ENCODE data around the gene SDK1. TPM values are rescaled to one million over a fixed set of nuclear protein-coding genes. Genes with fewer than 3 reads are reported as not detected.

SDK1 gene
- total RNA-seq, 1 donor from 2014 or later: 10.4 TPM

DNA sequence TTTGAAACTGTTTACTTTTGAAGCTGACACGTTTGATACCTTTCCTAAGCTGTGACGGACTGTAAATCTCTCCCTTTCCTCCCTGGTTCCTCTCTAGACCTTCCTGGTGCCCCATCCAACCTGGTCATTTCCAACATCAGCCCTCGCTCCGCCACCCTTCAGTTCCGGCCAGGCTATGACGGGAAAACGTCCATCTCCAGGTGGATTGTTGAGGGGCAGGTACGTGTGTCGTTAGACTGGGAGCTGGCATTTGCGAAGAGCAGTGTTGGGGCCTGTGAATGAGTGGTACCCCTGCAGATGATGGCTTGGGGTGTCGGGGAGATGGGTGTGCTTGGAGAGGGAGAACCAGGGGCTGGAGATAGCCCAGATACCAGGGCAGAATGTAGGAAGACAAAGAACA, 778.3 kb downstream of the SDK1 start:
- no peak for DNase-seq
- Histone ChIP-seq H3K27ac (no peak overlapping the region), H3K4me3 (no peak overlapping the region), H3K9me3 (no peaks in the 10 kb centered on the region), H3K4me1 (no peaks in the 10 kb centered on the region), H3K27me3 (no peaks in the 10 kb centered on the region), H3K36me3 (no peaks in the 10 kb centered on the region)
- TF ChIP-seq, protein P1, sequence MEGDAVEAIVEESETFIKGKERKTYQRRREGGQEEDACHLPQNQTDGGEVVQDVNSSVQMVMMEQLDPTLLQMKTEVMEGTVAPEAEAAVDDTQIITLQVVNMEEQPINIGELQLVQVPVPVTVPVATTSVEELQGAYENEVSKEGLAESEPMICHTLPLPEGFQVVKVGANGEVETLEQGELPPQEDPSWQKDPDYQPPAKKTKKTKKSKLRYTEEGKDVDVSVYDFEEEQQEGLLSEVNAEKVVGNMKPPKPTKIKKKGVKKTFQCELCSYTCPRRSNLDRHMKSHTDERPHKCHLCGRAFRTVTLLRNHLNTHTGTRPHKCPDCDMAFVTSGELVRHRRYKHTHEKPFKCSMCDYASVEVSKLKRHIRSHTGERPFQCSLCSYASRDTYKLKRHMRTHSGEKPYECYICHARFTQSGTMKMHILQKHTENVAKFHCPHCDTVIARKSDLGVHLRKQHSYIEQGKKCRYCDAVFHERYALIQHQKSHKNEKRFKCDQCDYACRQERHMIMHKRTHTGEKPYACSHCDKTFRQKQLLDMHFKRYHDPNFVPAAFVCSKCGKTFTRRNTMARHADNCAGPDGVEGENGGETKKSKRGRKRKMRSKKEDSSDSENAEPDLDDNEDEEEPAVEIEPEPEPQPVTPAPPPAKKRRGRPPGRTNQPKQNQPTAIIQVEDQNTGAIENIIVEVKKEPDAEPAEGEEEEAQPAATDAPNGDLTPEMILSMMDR (IDR thresholded peaks at IDR 0.05): no peak
- intact Hi-C loops (cut with DNase I): no loop called here
- no peak for ATAC-seq

DNA sequence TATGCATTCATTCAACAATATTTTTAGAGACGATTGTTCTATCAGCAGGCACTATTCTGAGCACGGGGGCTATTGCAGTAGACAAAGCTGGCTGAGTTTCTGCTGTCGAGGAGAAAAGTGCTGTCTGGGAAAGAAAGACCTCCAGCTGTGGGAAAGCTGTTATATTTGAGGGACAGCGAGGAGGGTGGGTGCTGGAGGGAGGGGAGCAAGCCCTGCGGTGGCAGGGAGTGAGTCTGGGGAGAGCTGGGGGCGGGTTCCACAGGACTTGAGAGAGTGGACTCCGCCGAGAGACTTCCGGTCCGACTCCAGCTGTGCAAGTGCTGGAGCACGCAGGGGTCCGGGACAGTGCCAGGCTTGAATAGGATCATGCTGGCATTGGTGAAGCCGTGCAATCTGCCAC, 778.9 kb downstream of the SDK1 start:
- no peak overlapping the region for H3K4me3 ChIP-seq
- no peaks in the 10 kb centered on the region for H3K27me3 ChIP-seq
- no peaks in the 10 kb centered on the region for H3K4me1 ChIP-seq
- no peak overlapping the region for H3K27ac ChIP-seq
- no peak for DNase-seq
- intact Hi-C loops (cut with DNase I): no loop called here
- H3K36me3 ChIP-seq: no peaks in the 10 kb centered on the region
- TF ChIP-seq, protein P1 (IDR thresholded peaks at IDR 0.05): no peak
- peak; percentile 21 for ATAC-seq
- H3K9me3 ChIP-seq: no peaks in the 10 kb centered on the region

DNA sequence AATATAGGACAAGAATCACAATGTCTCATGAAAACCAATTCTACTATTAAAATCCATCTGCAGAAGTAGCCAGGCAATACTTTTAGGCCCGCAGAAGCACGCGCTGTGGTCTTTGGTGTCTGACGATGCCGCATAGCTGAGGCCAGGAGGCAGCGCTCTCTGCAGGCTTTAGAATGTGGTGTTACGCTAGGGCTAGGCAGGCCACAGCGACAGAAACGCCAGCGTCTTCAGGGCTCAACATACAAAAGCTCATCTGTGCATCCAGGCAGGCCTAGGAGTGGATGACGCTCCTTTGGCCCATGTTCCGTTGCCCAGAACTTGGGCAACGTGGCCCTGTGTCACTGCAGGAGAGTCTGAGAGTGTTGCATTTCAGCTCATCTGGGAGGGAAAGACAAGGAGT, 779.9 kb downstream of the SDK1 start:
- DNase-seq (no peak), ATAC-seq (no peak)
- Histone ChIP-seq H3K27me3 (no peaks in the 10 kb centered on the region), H3K4me3 (no peak overlapping the region), H3K4me1 (no peaks in the 10 kb centered on the region), H3K27ac (no peak overlapping the region), H3K9me3 (no peaks in the 10 kb centered on the region), H3K36me3 (no peaks in the 10 kb centered on the region)
- TF ChIP-seq, protein P1 (IDR thresholded peaks at IDR 0.05): no peak
- intact Hi-C loops (cut with DNase I): no loop called here

DNA sequence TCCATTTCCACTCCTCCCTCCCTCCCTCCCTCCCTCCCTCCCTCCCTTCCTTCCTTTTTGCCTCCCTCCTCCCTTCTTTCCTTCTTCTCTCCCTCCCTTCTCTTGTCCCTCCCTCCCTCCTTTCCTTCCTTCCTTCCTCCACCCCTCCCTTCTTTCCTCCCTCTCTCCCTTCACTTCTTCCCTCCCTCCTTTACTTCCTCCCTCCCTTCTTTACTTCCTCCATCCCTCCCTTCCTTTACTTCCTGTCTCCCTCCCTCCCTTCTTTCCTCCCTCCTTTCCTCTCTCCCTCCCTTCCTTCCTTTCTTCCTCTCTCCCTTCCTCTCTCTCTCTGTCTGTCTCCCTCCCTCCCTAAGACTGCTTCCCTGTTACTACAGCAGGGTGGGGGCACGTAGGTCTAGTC, 782.5 kb downstream of the SDK1 start:
- ATAC-seq: no peak

DNA sequence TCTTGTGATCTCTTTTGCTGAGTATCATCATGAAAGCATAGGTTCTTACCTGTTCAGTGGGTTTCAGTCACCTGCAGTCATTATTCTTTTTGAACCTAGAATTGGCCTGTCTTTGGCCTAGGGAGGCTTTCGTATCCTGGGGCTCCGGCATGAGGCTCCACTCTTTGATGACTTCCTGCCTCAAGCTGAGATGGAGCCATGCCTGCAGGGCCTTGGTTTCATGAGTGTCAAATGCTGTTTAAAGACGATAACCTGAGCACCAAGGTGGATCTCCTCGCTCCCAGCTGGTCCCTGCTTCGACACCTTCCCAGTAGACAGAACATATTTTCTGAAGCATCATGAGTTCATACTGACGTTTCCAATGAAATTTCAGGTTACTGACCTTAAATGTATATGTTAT, 783.2 kb downstream of the SDK1 start:
- Histone ChIP-seq H3K27ac (no peak overlapping the region), H3K4me1 (no peaks in the 10 kb centered on the region), H3K4me3 (no peak overlapping the region), H3K36me3 (no peaks in the 10 kb centered on the region), H3K9me3 (no peaks in the 10 kb centered on the region), H3K27me3 (no peaks in the 10 kb centered on the region)
- TF ChIP-seq, protein P1 (IDR thresholded peaks at IDR 0.05): no peak
- intact Hi-C loops (cut with DNase I): no loop called here
- ATAC-seq (no peak), DNase-seq (no peak)

More for the DNA sequence above, 782.5 kb downstream of the SDK1 start:
- no peaks in the 10 kb centered on the region for H3K4me1 ChIP-seq
- no peak overlapping the region for H3K4me3 ChIP-seq
- intact Hi-C loops (cut with DNase I): no loop called here
- no peak overlapping the region for H3K27ac ChIP-seq
- DNase-seq: no peak
- TF ChIP-seq, protein P1 (IDR thresholded peaks at IDR 0.05): no peak
- H3K27me3 ChIP-seq: no peaks in the 10 kb centered on the region
- H3K36me3 ChIP-seq: no peaks in the 10 kb centered on the region
- no peaks in the 10 kb centered on the region for H3K9me3 ChIP-seq

Measured in upper lobe of right lung (tissue), 1 donor.